Hepatocyte (in vitro differentiated cells): ENCODE measurements around the gene KIF20A.

ENCODE experiments used
- CTCF ChIP-seq: fragments of 200-600 bp; sonication (generic); IDR thresholded peaks from 2 replicates; pipeline ENCODE4 v1.5.1; 2016; ENCODE audit warnings: antibody characterized with exemption, mild to moderate bottlenecking; ENCODE audit not compliant: poor library complexity
- EZH2 ChIP-seq: fragments of 200-600 bp; sonication (generic); IDR thresholded peaks from 2 replicates; pipeline ENCODE4 v1.6.1; 2016; ENCODE audit warnings: antibody characterized with exemption, mild to moderate bottlenecking, borderline replicate concordance

GRCh38 chr5:138180841-138181240, 1.9 kb downstream of the KIF20A start:
- TF ChIP-seq CTCF (no peak), EZH2 (no peak)
